Measurements from ENCODE around the gene CAT.

DNA sequence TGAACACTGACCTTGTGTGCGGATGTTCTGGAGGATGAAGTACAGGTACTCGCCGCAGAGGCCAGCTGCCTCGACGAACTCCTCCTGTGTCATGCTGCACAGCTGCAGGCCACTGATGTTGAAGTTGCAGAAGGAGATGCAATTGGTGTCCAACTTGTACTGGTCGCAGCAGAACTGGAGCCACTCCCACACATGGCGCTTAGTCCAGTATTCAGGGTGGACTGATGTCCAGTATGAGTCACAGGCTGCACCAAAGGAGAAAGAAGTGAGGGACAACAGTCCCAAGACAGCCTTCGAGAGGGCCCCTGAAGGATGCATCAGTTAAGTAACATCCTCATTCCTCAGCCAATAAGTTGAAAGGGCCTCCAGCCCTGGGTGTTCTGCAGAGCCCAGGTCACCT is 54.7 kb downstream of the CAT start:
- TF ChIP-seq ZNF8 (CRISPR knock-in tag; IDR thresholded peaks at IDR 0.05) (no peak), TOX (CRISPR knock-in tag; IDR thresholded peaks at IDR 0.05; ENCODE audit: borderline replicate concordance) (no peak), ZFP3 (CRISPR knock-in tag; IDR thresholded peaks at IDR 0.05) (no peak)
- TF ChIP-seq, protein P1, sequence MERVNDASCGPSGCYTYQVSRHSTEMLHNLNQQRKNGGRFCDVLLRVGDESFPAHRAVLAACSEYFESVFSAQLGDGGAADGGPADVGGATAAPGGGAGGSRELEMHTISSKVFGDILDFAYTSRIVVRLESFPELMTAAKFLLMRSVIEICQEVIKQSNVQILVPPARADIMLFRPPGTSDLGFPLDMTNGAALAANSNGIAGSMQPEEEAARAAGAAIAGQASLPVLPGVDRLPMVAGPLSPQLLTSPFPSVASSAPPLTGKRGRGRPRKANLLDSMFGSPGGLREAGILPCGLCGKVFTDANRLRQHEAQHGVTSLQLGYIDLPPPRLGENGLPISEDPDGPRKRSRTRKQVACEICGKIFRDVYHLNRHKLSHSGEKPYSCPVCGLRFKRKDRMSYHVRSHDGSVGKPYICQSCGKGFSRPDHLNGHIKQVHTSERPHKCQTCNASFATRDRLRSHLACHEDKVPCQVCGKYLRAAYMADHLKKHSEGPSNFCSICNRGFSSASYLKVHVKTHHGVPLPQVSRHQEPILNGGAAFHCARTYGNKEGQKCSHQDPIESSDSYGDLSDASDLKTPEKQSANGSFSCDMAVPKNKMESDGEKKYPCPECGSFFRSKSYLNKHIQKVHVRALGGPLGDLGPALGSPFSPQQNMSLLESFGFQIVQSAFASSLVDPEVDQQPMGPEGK (CRISPR knock-in tag; IDR thresholded peaks at IDR 0.05; ENCODE audit: borderline replicate concordance), result no peak
